Activated CD8-positive, alpha-beta T cell treated with anti-CD3 and anti-CD28 coated beads, Interleukin-2, amount 10 ng/mL, durations not matched to agents 7 days and 5 days (primary cell): ENCODE measurements around the gene TMC3. TPM values are rescaled to one million over a fixed set of nuclear protein-coding genes. Genes with fewer than 3 reads are reported as not detected.

Experiments used
- ATAC-seq: fragments of 150-1000 bp; cut with Tn5 transposase; one replicate; pipeline ENCODE4 v1.10.0; 2021; ENCODE audit warnings: moderate library complexity
- CTCF ChIA-PET: fragments of 350-600 bp; sonication (Branson Sonifier 250); formaldehyde crosslinking; loops from one replicate; lab custom pipeline; 2021; ENCODE audit warnings: antibody characterized with exemption; lab: Charles Lee
- POLR2A ChIA-PET: fragments of 350-600 bp; sonication (Branson Sonifier 250); formaldehyde crosslinking; loops from one replicate; lab custom pipeline; 2021; ENCODE audit warnings: antibody characterized with exemption; lab: Charles Lee
- DNase-seq: peaks from one replicate; pipeline ENCODE4 v3.0.0-alpha.2; 2020
- H3K27ac Mint-ChIP-seq: one replicate; pipeline ENCODE4 v1.8.0; 2021; ENCODE audit warnings: mild to moderate bottlenecking, mixed read lengths
- H3K27me3 Mint-ChIP-seq: one replicate; pipeline ENCODE4 v1.8.0; 2021; ENCODE audit warnings: low read depth, mixed read lengths
- H3K36me3 Mint-ChIP-seq: one replicate; pipeline ENCODE4 v1.8.0; 2021; ENCODE audit warnings: low read depth, mixed read lengths
- H3K4me1 Mint-ChIP-seq: one replicate; pipeline ENCODE4 v1.8.0; 2021; ENCODE audit warnings: low read depth, mixed read lengths
- H3K4me3 Mint-ChIP-seq: one replicate; pipeline ENCODE4 v1.8.0; 2021; ENCODE audit warnings: mild to moderate bottlenecking, mixed read lengths
- H3K9me3 Mint-ChIP-seq: one replicate; pipeline ENCODE4 v1.8.0; 2022; ENCODE audit warnings: mixed read lengths; ENCODE audit not compliant: insufficient read depth
- total RNA-seq, 2 experiments: library from RNA; stranded (reverse); gene quantifications; one replicate each; pipeline ENCODE4 v1.2.3, GENCODE V29; 2021

TMC3 gene
- total RNA-seq, 2 experiments from 2014 or later, result not detected

GRCh38 chr15:81339851-81340250, 34.2 kb downstream of the TMC3 start:
- no peaks in the 10 kb centered on the region for H3K9me3 Mint-ChIP-seq
- peaks cover 11% of the 10 kb centered on the region for H3K4me1 Mint-ChIP-seq
- CTCF ChIA-PET, result interaction anchor here (1.0 to 6.1 kb wide), 2 partner anchors 64 to 72 kb away, joined by 4 to 73 read pairs; no protein-coding TSS in a partner anchor
- H3K27me3 Mint-ChIP-seq, result peaks cover 5% of the 10 kb centered on the region
- DNase-seq (peak; percentile 13), ATAC-seq (no peak)
- H3K4me3 Mint-ChIP-seq, result no peak overlapping the region
- no peaks in the 10 kb centered on the region for H3K36me3 Mint-ChIP-seq
- H3K27ac Mint-ChIP-seq, result no peak overlapping the region
- POLR2A ChIA-PET, result no interaction called here

GRCh38 chr15:81339321-81339720, 34.7 kb downstream of the TMC3 start:
- H3K27me3 Mint-ChIP-seq, result peaks cover 5% of the 10 kb centered on the region
- no peak overlapping the region for H3K4me3 Mint-ChIP-seq
- H3K4me1 Mint-ChIP-seq, result peaks cover 11% of the 10 kb centered on the region
- DNase-seq (peak; percentile 9), ATAC-seq (no peak)
- no peaks in the 10 kb centered on the region for H3K9me3 Mint-ChIP-seq
- H3K36me3 Mint-ChIP-seq, result no peaks in the 10 kb centered on the region
- no peak overlapping the region for H3K27ac Mint-ChIP-seq
- POLR2A ChIA-PET, result interaction anchor here (0.6 kb wide), 1 partner anchor 292 kb away, joined by 3 read pairs; no protein-coding TSS in a partner anchor
- CTCF ChIA-PET, result interaction anchor here (1.0 to 6.1 kb wide), 2 partner anchors 64 to 72 kb away, joined by 4 to 73 read pairs; no protein-coding TSS in a partner anchor

GRCh38 chr15:81338170-81339007, 35.6 kb downstream of the TMC3 start:
- no peaks in the 10 kb centered on the region for H3K36me3 Mint-ChIP-seq
- H3K27ac Mint-ChIP-seq, result no peak overlapping the region
- H3K27me3 Mint-ChIP-seq, result peaks cover 5% of the 10 kb centered on the region
- no peak overlapping the region for H3K4me3 Mint-ChIP-seq
- ChIA-PET POLR2A (no interaction called here), CTCF (interaction anchor here (0.9 to 6.1 kb wide), 4 partner anchors 12 to 71 kb away, joined by 3 to 73 read pairs (median 24); no protein-coding TSS in a partner anchor)
- H3K4me1 Mint-ChIP-seq, result peaks cover 11% of the 10 kb centered on the region
- no peak for ATAC-seq
- H3K9me3 Mint-ChIP-seq, result no peaks in the 10 kb centered on the region
- DNase-seq, result peak; percentile 10

GRCh38 chr15:81337713-81338157, 36.3 kb downstream of the TMC3 start:
- H3K27ac Mint-ChIP-seq, result no peak overlapping the region
- H3K4me1 Mint-ChIP-seq, result peaks cover 14% of the 10 kb centered on the region
- no peaks in the 10 kb centered on the region for H3K36me3 Mint-ChIP-seq
- no peak for ATAC-seq
- H3K27me3 Mint-ChIP-seq, result peaks cover 5% of the 10 kb centered on the region
- no peaks in the 10 kb centered on the region for H3K9me3 Mint-ChIP-seq
- no peak overlapping the region for H3K4me3 Mint-ChIP-seq
- ChIA-PET POLR2A (no interaction called here), CTCF (interaction anchor here (0.9 to 6.1 kb wide), 5 partner anchors 11 to 230 kb away, joined by 3 to 73 read pairs (median 9); no protein-coding TSS in a partner anchor)
- DNase-seq, result peak; percentile 9

- DNase-seq (no peak), ATAC-seq (no peak)
- Mint-ChIP-seq H3K4me1 (peaks cover 14% of the 10 kb centered on the region), H3K9me3 (no peaks in the 10 kb centered on the region), H3K4me3 (no peak overlapping the region), H3K27me3 (peaks cover 3% of the 10 kb centered on the region), H3K27ac (no peak overlapping the region), H3K36me3 (no peaks in the 10 kb centered on the region)
- POLR2A ChIA-PET, result no interaction called here
- CTCF ChIA-PET, result interaction anchor here (0.6 to 6.1 kb wide), 8 partner anchors 10 to 229 kb away, joined by 3 to 73 read pairs (median 4); partner anchors contain the start of gene STARD5
Observed at GRCh38 chr15:81337241-81337640, 36.8 kb downstream of the TMC3 start.

GRCh38 chr15:81336568-81336967, 37.4 kb downstream of the TMC3 start:
- H3K4me3 Mint-ChIP-seq, result no peak overlapping the region
- H3K27me3 Mint-ChIP-seq, result peaks cover 3% of the 10 kb centered on the region
- ATAC-seq, result peak; percentile 63
- no peaks in the 10 kb centered on the region for H3K9me3 Mint-ChIP-seq
- H3K4me1 Mint-ChIP-seq, result peaks cover 14% of the 10 kb centered on the region
- CTCF ChIA-PET, result interaction anchor here (0.6 to 6.1 kb wide), 8 partner anchors 10 to 228 kb away, joined by 3 to 73 read pairs (median 4); partner anchors contain the start of gene STARD5
- POLR2A ChIA-PET, result no interaction called here
- H3K27ac Mint-ChIP-seq, result no peak overlapping the region
- DNase-seq, result peak; percentile 43
- no peaks in the 10 kb centered on the region for H3K36me3 Mint-ChIP-seq

GRCh38 chr15:81335631-81336030, 38.4 kb downstream of the TMC3 start:
- Mint-ChIP-seq H3K4me1 (peaks cover 19% of the 10 kb centered on the region), H3K27ac (no peak overlapping the region), H3K27me3 (no peaks in the 10 kb centered on the region), H3K36me3 (no peaks in the 10 kb centered on the region), H3K9me3 (no peaks in the 10 kb centered on the region), H3K4me3 (no peak overlapping the region)
- ChIA-PET POLR2A (no interaction called here), CTCF (interaction anchor here (0.6 to 6.1 kb wide), 9 partner anchors 9 to 180 kb away, joined by 3 to 73 read pairs (median 4); no protein-coding TSS in a partner anchor)
- no peak for ATAC-seq
- DNase-seq, result no peak

GRCh38 chr15:81334768-81335435, 39.1 kb downstream of the TMC3 start:
- no peaks in the 10 kb centered on the region for H3K36me3 Mint-ChIP-seq
- H3K27me3 Mint-ChIP-seq, result no peaks in the 10 kb centered on the region
- ATAC-seq (no peak), DNase-seq (no peak)
- H3K4me1 Mint-ChIP-seq, result peaks cover 19% of the 10 kb centered on the region
- POLR2A ChIA-PET, result no interaction called here
- CTCF ChIA-PET, result interaction anchor here (0.6 to 6.1 kb wide), 10 partner anchors 8 to 103 kb away, joined by 3 to 73 read pairs (median 4); no protein-coding TSS in a partner anchor
- H3K27ac Mint-ChIP-seq, result no peak overlapping the region
- no peak overlapping the region for H3K4me3 Mint-ChIP-seq
- no peaks in the 10 kb centered on the region for H3K9me3 Mint-ChIP-seq

GRCh38 chr15:81333363-81333762, 40.6 kb downstream of the TMC3 start:
- DNase-seq (no peak), ATAC-seq (no peak)
- CTCF ChIA-PET, result interaction anchor here (0.8 to 3.4 kb wide), 2 partner anchors 38 to 58 kb away, joined by 4 to 18 read pairs; no protein-coding TSS in a partner anchor
- Mint-ChIP-seq H3K27me3 (no peaks in the 10 kb centered on the region), H3K9me3 (no peaks in the 10 kb centered on the region), H3K4me3 (no peak overlapping the region), H3K27ac (no peak overlapping the region), H3K4me1 (peaks cover 15% of the 10 kb centered on the region), H3K36me3 (no peaks in the 10 kb centered on the region)
- POLR2A ChIA-PET, result no interaction called here

GRCh38 chr15:81332326-81332725, 41.7 kb downstream of the TMC3 start:
- Mint-ChIP-seq H3K27me3 (no peaks in the 10 kb centered on the region), H3K27ac (no peak overlapping the region), H3K4me1 (peaks cover 15% of the 10 kb centered on the region), H3K9me3 (no peaks in the 10 kb centered on the region), H3K36me3 (no peaks in the 10 kb centered on the region), H3K4me3 (no peak overlapping the region)
- ATAC-seq (no peak), DNase-seq (no peak)
- CTCF ChIA-PET, result interaction anchor here (2.1 to 3.4 kb wide), 2 partner anchors 57 to 66 kb away, joined by 11 to 18 read pairs; no protein-coding TSS in a partner anchor
- POLR2A ChIA-PET, result no interaction called here

GRCh38 chr15:81331600-81331999, 42.4 kb downstream of the TMC3 start:
- Mint-ChIP-seq H3K9me3 (no peaks in the 10 kb centered on the region), H3K27me3 (no peaks in the 10 kb centered on the region), H3K4me1 (peaks cover 17% of the 10 kb centered on the region), H3K36me3 (no peaks in the 10 kb centered on the region), H3K4me3 (no peak overlapping the region), H3K27ac (no peak overlapping the region)
- no peak for DNase-seq
- no peak for ATAC-seq
- CTCF ChIA-PET, result interaction anchor here (2.1 to 3.4 kb wide), 2 partner anchors 56 to 66 kb away, joined by 11 to 18 read pairs; no protein-coding TSS in a partner anchor
- POLR2A ChIA-PET, result interaction anchor here (0.8 kb wide), 1 partner anchor 35 kb away, joined by 3 read pairs; no protein-coding TSS in a partner anchor
